PFSK-1 (cell line): ENCODE measurements around the gene CHD6.
A peak's percentile ranks its signal among the peaks of the same experiment; 100 is the strongest.

Experiments
- POLR2AphosphoS5 ChIP-seq: IDR thresholded peaks from 2 replicates; pipeline ENCODE4 v1.6.1; 2012; ENCODE audit warnings: low read depth, mild to moderate bottlenecking, control low read depth, low read length, moderate library complexity
- TAF1 ChIP-seq: IDR thresholded peaks from 2 replicates; pipeline ENCODE4 v1.6.1; 2012; ENCODE audit warnings: low read length, control low read depth, borderline replicate concordance; ENCODE audit not compliant: insufficient read depth
- TF ChIP-seq, protein P1 (sequence below), 2 experiments: IDR thresholded peaks; 2 replicates each; pipeline versions ENCODE4 v1.6.1 to v1.8.0; 2011 to 2012; ENCODE audit warnings: low read depth in 2 of 2, low read length in 2 of 2, control low read depth in 1 of 2, inconsistent platforms in 1 of 2, mild to moderate bottlenecking in 1 of 2, moderate library complexity in 1 of 2; ENCODE audit not compliant: insufficient read depth in 1 of 2

DNA sequence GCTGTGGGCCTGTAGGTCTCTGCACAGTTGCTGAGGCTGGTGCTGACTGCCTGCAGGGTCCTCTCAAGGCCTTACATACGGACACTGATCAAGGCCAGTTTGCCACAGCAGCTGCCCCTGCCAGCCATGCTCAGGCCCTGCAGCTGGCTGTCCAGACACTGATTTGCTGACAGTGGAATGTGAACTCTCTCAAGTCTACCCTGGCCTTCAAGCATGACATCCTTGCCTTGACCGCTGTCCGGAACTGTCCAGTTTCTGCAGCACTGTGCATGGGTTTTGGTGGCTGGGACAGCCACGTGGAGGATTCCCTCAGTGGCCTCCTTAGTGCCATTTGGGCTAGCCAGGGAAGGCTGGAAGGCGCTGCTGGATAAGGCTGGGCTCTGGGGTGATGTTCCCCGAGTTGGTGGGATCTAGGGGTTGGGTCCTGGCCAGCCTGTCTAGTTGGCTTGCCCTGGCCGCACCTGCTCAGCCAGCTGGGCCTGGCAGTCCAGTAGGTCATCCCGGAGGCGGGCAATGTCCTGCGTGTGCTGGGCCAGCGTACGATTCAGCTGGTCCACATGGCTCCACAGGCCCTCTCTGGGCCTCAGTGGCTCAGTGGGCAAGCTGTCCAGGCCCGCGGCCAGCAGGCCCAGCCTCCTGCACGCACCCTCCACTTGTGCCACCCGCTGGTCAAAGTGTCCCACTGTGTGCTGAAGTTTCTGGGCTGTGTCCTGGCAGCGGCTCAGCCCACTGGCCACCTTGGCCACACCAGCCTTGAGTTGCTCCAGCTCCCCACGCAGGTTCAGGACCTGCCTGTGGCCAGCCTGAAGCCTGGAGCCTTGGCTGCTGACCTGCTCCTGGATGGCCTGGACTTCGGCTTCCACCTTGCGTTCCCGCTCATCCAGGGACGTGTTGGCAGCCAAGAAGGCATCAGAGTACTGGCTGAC, 257.1 kb downstream of the CHD6 start:
- TF ChIP-seq TAF1: no peak
- TF ChIP-seq POLR2AphosphoS5: no peak
- TF ChIP-seq, protein P1, sequence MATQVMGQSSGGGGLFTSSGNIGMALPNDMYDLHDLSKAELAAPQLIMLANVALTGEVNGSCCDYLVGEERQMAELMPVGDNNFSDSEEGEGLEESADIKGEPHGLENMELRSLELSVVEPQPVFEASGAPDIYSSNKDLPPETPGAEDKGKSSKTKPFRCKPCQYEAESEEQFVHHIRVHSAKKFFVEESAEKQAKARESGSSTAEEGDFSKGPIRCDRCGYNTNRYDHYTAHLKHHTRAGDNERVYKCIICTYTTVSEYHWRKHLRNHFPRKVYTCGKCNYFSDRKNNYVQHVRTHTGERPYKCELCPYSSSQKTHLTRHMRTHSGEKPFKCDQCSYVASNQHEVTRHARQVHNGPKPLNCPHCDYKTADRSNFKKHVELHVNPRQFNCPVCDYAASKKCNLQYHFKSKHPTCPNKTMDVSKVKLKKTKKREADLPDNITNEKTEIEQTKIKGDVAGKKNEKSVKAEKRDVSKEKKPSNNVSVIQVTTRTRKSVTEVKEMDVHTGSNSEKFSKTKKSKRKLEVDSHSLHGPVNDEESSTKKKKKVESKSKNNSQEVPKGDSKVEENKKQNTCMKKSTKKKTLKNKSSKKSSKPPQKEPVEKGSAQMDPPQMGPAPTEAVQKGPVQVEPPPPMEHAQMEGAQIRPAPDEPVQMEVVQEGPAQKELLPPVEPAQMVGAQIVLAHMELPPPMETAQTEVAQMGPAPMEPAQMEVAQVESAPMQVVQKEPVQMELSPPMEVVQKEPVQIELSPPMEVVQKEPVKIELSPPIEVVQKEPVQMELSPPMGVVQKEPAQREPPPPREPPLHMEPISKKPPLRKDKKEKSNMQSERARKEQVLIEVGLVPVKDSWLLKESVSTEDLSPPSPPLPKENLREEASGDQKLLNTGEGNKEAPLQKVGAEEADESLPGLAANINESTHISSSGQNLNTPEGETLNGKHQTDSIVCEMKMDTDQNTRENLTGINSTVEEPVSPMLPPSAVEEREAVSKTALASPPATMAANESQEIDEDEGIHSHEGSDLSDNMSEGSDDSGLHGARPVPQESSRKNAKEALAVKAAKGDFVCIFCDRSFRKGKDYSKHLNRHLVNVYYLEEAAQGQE (IDR thresholded peaks at IDR 0.05; ENCODE audit: insufficient read depth in 1 of 2, low read depth in 2 of 2, low read length in 2 of 2): peak in 1 of 2 experiments; percentile 56; a peak in 1 of 4 replicates
